SK-N-MC (cell line): Measurements from ENCODE around the gene SMPD3.

Source experiments
- DNase-seq: peaks from one replicate; pipeline ENCODE4 v3.0.0-alpha.2; 2011; ENCODE audit warnings: low read depth, low spot score
- H3K27ac ChIP-seq: fragments of 200-600 bp; sonication (generic); 2 replicates; pipeline ENCODE4 v1.5.1; 2016; ENCODE audit warnings: mixed run types
- H3K36me3 ChIP-seq: fragments of 200-600 bp; sonication (generic); 2 replicates; pipeline ENCODE4 v1.6.1; 2017; ENCODE audit warnings: antibody characterized with exemption, low read length, mixed read lengths; ENCODE audit not compliant: insufficient read depth
- H3K4me3 ChIP-seq: fragments of 200-600 bp; sonication (generic); 2 replicates; pipeline ENCODE4 v1.5.1; 2016
- H3K9ac ChIP-seq: fragments of 200-600 bp; sonication (generic); 2 replicates; pipeline ENCODE4 v1.8.0; 2017; ENCODE audit warnings: mixed run types, mixed read lengths; ENCODE audit not compliant: insufficient read length
- H3K9me3 ChIP-seq: fragments of 200-600 bp; sonication (generic); 2 replicates; pipeline ENCODE4 v1.6.1; 2017; ENCODE audit warnings: low read depth, mild to moderate bottlenecking, antibody characterized with exemption, low read length, moderate library complexity, mixed read lengths
- EZH2 ChIP-seq: fragments of 200-600 bp; sonication (generic); IDR thresholded peaks from one replicate; pipeline ENCODE4 v1.6.1; 2017; ENCODE audit warnings: antibody characterized with exemption
- FOXP2 ChIP-seq: optimal IDR thresholded peaks from 2 replicates; pipeline ENCODE3; 2011; ENCODE audit warnings: mild to moderate bottlenecking, moderate library complexity; ENCODE audit not compliant: insufficient read depth; ENCODE audit errors: extremely low read length, control extremely low read depth
- POLR2AphosphoS5 ChIP-seq: IDR thresholded peaks from 2 replicates; pipeline ENCODE4 v1.6.1; 2012; ENCODE audit warnings: mild to moderate bottlenecking, low read depth, low read length, borderline replicate concordance

SMPD3 gene

GRCh38 chr16:68369697-68370580 lies 78.4 kb downstream of the SMPD3 start:
- no peak for DNase-seq
- H3K36me3 ChIP-seq, result no peaks in the 10 kb centered on the region
- no peaks in the 10 kb centered on the region for H3K9me3 ChIP-seq
- no peak overlapping the region for H3K9ac ChIP-seq
- no peak overlapping the region for H3K27ac ChIP-seq
- TF ChIP-seq FOXP2 (no peak), POLR2AphosphoS5 (no peak), EZH2 (no peak)
- no peak overlapping the region for H3K4me3 ChIP-seq

- Histone ChIP-seq H3K9me3 (no peaks in the 10 kb centered on the region), H3K36me3 (no peaks in the 10 kb centered on the region), H3K4me3 (no peak overlapping the region), H3K27ac (no peak overlapping the region), H3K9ac (no peak overlapping the region)
- DNase-seq, result no peak
- TF ChIP-seq EZH2 (no peak), FOXP2 (no peak), POLR2AphosphoS5 (no peak)
These were observed 79.1 kb downstream of the SMPD3 start for GRCh38 chr16:68369168-68369567.

- Histone ChIP-seq H3K9ac (no peak overlapping the region), H3K36me3 (no peaks in the 10 kb centered on the region), H3K27ac (no peak overlapping the region), H3K9me3 (no peaks in the 10 kb centered on the region), H3K4me3 (no peak overlapping the region)
- TF ChIP-seq EZH2 (no peak), POLR2AphosphoS5 (no peak), FOXP2 (no peak)
- no peak for DNase-seq
These were observed 79.9 kb downstream of the SMPD3 start for GRCh38 chr16:68368301-68368888.

GRCh38 chr16:68367891-68368290 lies 80.4 kb downstream of the SMPD3 start:
- H3K9ac ChIP-seq, result no peak overlapping the region

GRCh38 chr16:68367440-68367839 lies 80.9 kb downstream of the SMPD3 start:
- Histone ChIP-seq H3K4me3 (no peak overlapping the region), H3K27ac (no peak overlapping the region), H3K9me3 (no peaks in the 10 kb centered on the region), H3K36me3 (no peaks in the 10 kb centered on the region), H3K9ac (no peak overlapping the region)
- no peak for DNase-seq
- no peak for TF ChIP-seq POLR2AphosphoS5
- TF ChIP-seq FOXP2, result no peak

More at GRCh38 chr16:68367891-68368290, 80.4 kb downstream of the SMPD3 start:
- Histone ChIP-seq H3K4me3 (no peak overlapping the region), H3K9me3 (no peaks in the 10 kb centered on the region), H3K36me3 (no peaks in the 10 kb centered on the region), H3K27ac (no peak overlapping the region)
- no peak for DNase-seq
- TF ChIP-seq EZH2 (no peak), FOXP2 (no peak), POLR2AphosphoS5 (no peak)

GRCh38 chr16:68367030-68367429 lies 81.3 kb downstream of the SMPD3 start:
- Histone ChIP-seq H3K9ac (no peak overlapping the region), H3K9me3 (no peaks in the 10 kb centered on the region), H3K27ac (no peak overlapping the region), H3K4me3 (no peak overlapping the region), H3K36me3 (no peaks in the 10 kb centered on the region)
- DNase-seq, result no peak
- TF ChIP-seq EZH2 (no peak), POLR2AphosphoS5 (no peak), FOXP2 (no peak)

GRCh38 chr16:68366062-68366461 lies 82.2 kb downstream of the SMPD3 start:
- no peak overlapping the region for H3K27ac ChIP-seq
- TF ChIP-seq POLR2AphosphoS5 (no peak), EZH2 (no peak), FOXP2 (no peak)
- no peak for DNase-seq
- no peaks in the 10 kb centered on the region for H3K36me3 ChIP-seq
- no peak overlapping the region for H3K4me3 ChIP-seq
- no peaks in the 10 kb centered on the region for H3K9me3 ChIP-seq
- no peak overlapping the region for H3K9ac ChIP-seq

- H3K27ac ChIP-seq, result no peak overlapping the region
- no peak for DNase-seq
- H3K9ac ChIP-seq, result no peak overlapping the region
- H3K4me3 ChIP-seq, result no peak overlapping the region
- H3K9me3 ChIP-seq, result no peaks in the 10 kb centered on the region
- no peak for TF ChIP-seq POLR2AphosphoS5
- no peak for TF ChIP-seq EZH2
- TF ChIP-seq FOXP2, result no peak
- no peaks in the 10 kb centered on the region for H3K36me3 ChIP-seq
These were observed 83.0 kb downstream of the SMPD3 start for GRCh38 chr16:68365167-68365817.
